ENCODE data around the gene UBXN10.
"Not testable (repeated sequence)": the region's sequence is repeated elsewhere in the genome, so short reads cannot be mapped to it uniquely, and the experiment has no call there.

The UBXN10 gene

DNA sequence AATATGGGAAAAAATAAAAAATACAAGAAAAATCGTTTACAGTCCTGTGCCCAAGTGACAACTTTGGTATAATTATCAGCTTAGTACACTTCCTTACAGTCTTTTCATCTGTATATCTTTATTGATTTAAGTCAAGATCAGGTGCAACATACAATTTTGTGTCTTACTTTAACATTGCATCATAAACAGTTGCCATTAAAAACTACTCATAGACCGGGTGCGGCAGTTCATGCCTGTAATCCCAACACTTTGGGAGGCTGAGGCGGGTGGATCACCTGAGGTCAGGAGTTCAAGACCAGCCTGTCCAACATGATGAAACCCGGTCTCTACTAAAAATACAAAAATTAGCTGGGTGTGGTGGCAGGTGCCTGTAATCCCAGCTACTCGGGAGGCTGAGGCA, 33.2 kb downstream of the UBXN10 start:
- H3K27me3 Mint-ChIP-seq = peaks cover 53% of the 10 kb centered on the region
- H3K27ac Mint-ChIP-seq; H3K36me3 Mint-ChIP-seq (ENCODE audit: low read depth); H3K4me1 Mint-ChIP-seq (ENCODE audit: low read depth); H3K9me3 Mint-ChIP-seq; H3K4me3 Mint-ChIP-seq: not testable (repeated sequence)

DNA sequence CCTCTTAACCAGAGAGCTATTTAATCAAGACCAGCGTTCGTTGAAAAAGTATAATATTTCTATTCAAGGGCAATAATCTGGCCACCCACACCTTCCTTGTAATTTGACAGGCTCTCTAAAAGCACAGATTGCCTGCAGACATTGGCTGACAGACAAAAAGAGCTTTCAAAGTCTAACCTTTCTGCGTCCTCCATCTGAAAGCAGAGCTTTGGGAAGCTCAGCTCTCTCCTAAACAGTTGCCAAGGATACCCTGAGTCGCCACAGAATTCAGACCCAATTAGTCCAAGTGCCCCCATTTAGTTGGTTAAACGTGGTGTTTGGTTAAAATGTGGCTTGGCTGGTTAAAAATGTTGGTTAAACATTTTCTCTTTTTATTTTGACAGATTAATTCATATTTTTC, 34.1 kb downstream of the UBXN10 start:
- H3K9me3 Mint-ChIP-seq = no peaks in the 10 kb centered on the region
- H3K4me1 Mint-ChIP-seq (ENCODE audit: low read depth) = no peaks in the 10 kb centered on the region
- H3K27me3 Mint-ChIP-seq = peaks cover 51% of the 10 kb centered on the region
- no peak overlapping the region for H3K27ac Mint-ChIP-seq
- H3K4me3 Mint-ChIP-seq = no peak overlapping the region
- H3K36me3 Mint-ChIP-seq (ENCODE audit: low read depth) = no peaks in the 10 kb centered on the region

DNA sequence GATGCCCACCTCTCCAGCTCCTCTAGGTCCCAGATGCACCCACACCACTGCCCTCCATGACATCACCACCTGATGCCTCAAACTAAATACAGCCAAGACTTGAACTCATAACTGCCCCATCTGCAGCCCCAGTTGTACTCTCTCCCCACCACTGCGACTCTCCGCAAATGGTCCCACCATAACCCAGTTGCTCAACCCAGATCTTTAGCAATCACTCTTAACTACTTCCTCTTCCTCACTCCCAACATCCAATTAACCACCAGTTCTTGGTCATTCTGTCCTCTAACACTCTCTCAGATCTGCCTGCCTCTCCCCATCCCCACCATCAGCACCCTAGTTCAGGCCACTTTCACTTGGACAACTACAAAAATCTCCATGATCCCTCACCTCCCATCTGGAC, 37.2 kb downstream of the UBXN10 start:
- H3K4me1 Mint-ChIP-seq (ENCODE audit: low read depth) = no peaks in the 10 kb centered on the region
- no peak overlapping the region for H3K27ac Mint-ChIP-seq
- no peaks in the 10 kb centered on the region for H3K9me3 Mint-ChIP-seq
- no peaks in the 10 kb centered on the region for H3K36me3 Mint-ChIP-seq (ENCODE audit: low read depth)
- no peak overlapping the region for H3K4me3 Mint-ChIP-seq
- H3K27me3 Mint-ChIP-seq = peaks cover 50% of the 10 kb centered on the region

DNA sequence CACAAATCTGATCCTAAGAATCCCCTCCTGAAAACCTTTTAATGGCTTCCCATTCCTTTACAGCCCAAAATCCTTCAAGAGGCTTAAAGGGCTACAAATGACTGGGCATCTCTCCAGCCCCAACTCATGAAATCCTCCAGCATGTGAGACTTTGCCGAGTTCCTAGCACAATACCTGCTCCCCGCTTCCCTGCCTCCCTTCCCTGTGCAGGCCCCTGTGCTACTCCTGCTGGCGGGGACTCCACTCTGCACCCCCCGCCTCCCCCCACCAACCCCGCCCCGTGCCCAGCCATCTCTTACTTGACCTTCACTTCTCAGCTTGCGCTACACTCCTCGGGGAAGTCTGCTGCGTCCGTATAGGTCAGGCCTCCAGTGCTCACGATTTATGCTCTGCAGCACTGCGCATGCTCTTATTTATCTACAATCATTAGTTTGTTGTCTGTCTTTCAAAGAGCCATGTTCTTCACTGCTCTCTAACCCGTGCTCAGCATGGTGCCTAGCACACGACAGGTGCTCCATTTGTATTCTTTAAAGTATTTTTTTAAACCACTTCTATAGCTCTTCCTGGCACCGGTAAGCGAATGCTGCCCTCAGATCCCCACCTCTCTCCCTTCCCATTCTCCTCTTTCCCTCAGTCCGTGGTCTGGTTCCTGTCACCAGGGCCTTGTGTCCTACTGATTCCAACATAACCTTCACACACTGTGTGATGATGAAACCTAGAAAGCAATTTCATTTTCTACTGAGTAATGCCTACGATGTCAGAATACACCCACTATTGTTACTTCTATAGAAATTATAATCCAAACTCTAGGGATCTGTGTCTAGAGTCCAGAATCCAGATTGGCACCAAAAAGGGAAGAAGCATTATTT, 37.9 kb downstream of the UBXN10 start:
- Mint-ChIP-seq H3K27ac (no peak overlapping the region), H3K4me3 (no peak overlapping the region), H3K9me3 (no peaks in the 10 kb centered on the region), H3K27me3 (peaks cover 50% of the 10 kb centered on the region), H3K36me3 (ENCODE audit: low read depth) (no peaks in the 10 kb centered on the region), H3K4me1 (ENCODE audit: low read depth) (no peaks in the 10 kb centered on the region)

DNA sequence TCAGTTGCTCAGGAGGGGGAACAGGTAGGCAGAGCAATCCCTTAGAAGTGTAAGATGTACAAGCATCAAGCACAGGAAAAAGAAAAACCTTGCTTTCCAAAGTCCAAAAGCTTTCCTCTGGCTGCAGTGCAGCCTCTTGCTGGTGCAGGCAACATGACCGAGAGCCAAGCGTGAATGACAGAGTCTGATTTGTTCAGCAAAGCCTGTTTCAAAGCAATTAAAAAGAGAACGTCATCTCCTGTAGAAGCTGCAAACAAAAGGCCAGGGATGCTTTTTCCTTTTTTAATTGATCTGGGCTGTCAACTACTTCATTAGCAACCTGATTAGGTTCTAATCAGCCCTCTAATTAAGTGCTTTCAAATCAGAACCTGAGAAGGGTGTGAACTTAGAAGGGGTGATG, 38.6 kb downstream of the UBXN10 start:
- no peaks in the 10 kb centered on the region for H3K36me3 Mint-ChIP-seq (ENCODE audit: low read depth)
- no peak overlapping the region for H3K27ac Mint-ChIP-seq
- peaks cover 50% of the 10 kb centered on the region for H3K27me3 Mint-ChIP-seq
- no peak overlapping the region for H3K4me3 Mint-ChIP-seq
- no peaks in the 10 kb centered on the region for H3K9me3 Mint-ChIP-seq
- H3K4me1 Mint-ChIP-seq (ENCODE audit: low read depth) = no peaks in the 10 kb centered on the region

DNA sequence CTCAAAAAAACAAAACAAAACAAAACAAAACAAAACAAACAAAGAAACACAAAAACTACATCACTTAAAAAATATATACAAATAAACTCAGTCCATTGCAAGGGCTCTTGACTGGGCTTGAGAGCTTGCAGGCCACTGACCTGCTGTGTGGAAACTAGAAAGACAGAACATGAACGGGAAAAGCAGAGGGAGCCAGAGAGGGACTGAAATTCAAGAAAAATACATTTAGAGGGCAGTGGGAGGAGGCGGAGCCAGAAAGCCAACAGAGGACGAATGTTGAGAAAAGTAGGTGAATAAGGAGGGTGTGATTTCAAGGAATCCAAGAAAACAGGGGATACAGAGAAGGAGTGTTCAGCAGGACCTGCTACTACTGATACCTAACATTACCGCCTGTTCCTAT, 41.8 kb downstream of the UBXN10 start:
- H3K27ac Mint-ChIP-seq = no peak overlapping the region
- no peak overlapping the region for H3K4me3 Mint-ChIP-seq
- H3K36me3 Mint-ChIP-seq (ENCODE audit: low read depth) = no peaks in the 10 kb centered on the region
- peaks cover 49% of the 10 kb centered on the region for H3K27me3 Mint-ChIP-seq
- no peaks in the 10 kb centered on the region for H3K4me1 Mint-ChIP-seq (ENCODE audit: low read depth)
- H3K9me3 Mint-ChIP-seq = no peaks in the 10 kb centered on the region

DNA sequence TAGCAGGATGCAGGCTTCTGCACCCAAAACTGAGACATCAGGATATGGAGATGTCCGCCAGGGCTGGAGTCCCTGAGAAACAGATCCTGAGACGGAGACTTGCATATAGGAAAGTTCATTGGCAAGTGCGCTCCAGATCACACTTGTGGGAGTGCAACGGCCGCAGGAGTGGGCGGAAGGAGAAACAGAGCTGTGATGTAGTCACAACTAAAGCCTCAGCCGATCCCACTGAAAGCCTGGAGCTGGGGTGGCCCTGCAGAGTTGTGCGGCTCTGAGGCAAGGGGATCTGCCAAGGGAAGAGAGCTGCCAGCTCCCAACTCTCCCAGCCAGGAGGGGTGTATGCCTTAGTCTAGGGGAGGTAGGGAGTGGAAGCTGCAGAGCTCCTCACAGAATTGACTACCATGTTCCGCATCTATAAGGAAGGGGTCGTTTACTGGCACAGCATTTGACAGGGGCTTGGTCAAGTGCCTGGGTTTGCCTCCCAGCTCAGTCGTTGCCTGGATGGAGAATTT, 42.5 kb downstream of the UBXN10 start:
- no peaks in the 10 kb centered on the region for H3K9me3 Mint-ChIP-seq
- H3K27ac Mint-ChIP-seq = no peak overlapping the region
- H3K4me3 Mint-ChIP-seq = no peak overlapping the region
- no peaks in the 10 kb centered on the region for H3K36me3 Mint-ChIP-seq (ENCODE audit: low read depth)
- H3K4me1 Mint-ChIP-seq (ENCODE audit: low read depth) = no peaks in the 10 kb centered on the region
- H3K27me3 Mint-ChIP-seq = peaks cover 49% of the 10 kb centered on the region

DNA sequence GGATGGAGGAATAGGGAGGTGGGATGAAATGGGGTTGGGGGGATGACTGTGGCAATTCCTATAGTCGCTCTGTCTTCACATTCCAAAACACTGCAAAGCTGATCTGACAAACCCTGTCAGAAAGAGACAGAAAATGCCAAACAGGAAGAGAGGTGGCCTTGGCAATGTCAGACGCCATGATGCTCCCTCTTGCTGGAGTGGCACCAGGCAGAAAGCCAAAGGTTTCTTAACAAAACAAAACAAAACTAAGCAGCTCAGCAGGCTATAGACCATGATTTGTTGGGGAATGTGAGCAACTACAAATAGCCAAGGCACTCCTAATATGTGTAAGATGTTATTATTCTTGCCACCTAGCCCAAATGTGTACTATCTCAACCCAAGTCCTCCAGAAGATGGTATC, 43.3 kb downstream of the UBXN10 start:
- H3K4me1 Mint-ChIP-seq (ENCODE audit: low read depth) = no peaks in the 10 kb centered on the region
- H3K27ac Mint-ChIP-seq = no peak overlapping the region
- no peak overlapping the region for H3K4me3 Mint-ChIP-seq
- no peaks in the 10 kb centered on the region for H3K9me3 Mint-ChIP-seq
- H3K27me3 Mint-ChIP-seq = peaks cover 51% of the 10 kb centered on the region
- no peaks in the 10 kb centered on the region for H3K36me3 Mint-ChIP-seq (ENCODE audit: low read depth)

DNA sequence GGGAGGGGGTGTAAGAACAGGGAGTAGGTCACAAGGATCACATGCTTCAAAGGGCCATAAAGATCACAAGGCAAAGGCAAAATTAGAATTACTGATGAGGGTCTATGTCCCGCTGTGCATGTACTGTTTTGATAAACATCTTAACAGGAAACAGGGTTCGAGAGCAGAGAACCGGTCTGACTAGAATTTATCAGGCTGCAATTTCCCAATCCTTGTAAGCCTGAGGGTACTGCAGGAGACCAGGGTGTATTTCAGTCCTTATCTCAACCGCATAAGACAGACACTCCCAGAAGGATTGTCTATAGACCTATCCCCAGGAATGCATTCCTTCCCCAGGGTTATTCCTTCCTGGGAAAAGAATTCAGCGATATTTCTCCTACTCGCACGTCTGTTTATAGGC, 46.7 kb downstream of the UBXN10 start:
- peaks cover 43% of the 10 kb centered on the region for H3K27me3 Mint-ChIP-seq
- H3K27ac Mint-ChIP-seq; H3K36me3 Mint-ChIP-seq (ENCODE audit: low read depth); H3K4me3 Mint-ChIP-seq; H3K9me3 Mint-ChIP-seq; H3K4me1 Mint-ChIP-seq (ENCODE audit: low read depth): not testable (repeated sequence)

DNA sequence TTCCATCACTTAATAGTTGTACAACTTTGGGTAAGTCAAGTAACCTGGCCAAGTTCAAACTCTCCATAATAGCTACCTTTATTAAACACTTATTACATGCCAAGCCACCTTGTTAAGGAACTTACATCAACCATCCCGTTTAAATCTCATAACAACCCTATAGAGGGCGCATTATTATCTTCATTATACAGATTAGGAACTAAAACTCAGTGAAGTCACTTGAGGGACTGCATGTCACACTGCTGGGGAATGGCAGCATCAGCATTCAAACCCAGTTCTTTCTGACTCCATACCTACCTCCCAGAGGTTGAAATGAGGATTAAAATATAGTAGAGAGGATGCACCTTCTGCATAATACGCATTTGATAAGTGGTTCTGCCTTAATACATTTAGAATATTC, 47.5 kb downstream of the UBXN10 start:
- Mint-ChIP-seq H3K4me3 (no peak overlapping the region), H3K27me3 (peaks cover 44% of the 10 kb centered on the region), H3K27ac (no peak overlapping the region), H3K9me3 (no peaks in the 10 kb centered on the region), H3K4me1 (ENCODE audit: low read depth) (no peaks in the 10 kb centered on the region), H3K36me3 (ENCODE audit: low read depth) (no peaks in the 10 kb centered on the region)

DNA sequence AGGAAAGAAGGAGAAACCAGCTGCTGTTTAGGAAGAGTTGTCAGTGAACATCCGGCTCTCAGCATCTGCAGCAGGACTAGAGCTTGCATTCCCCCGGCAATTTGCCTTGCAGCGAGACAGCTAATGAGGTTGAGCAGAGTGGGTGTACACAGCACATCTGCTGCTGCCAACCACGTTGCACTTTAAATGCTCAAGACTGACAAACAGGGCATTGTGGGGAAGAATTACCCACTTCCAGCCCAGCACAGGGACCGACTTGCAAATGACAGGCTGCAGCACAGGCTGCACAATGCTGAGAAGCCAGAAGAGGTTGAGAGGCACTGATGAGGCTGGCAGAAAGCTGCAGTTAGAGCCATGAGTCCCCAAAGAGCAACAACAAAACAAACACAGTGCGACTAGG, 48.0 kb downstream of the UBXN10 start:
- H3K9me3 Mint-ChIP-seq = no peaks in the 10 kb centered on the region
- H3K27me3 Mint-ChIP-seq = peaks cover 44% of the 10 kb centered on the region
- no peaks in the 10 kb centered on the region for H3K36me3 Mint-ChIP-seq (ENCODE audit: low read depth)

DNA sequence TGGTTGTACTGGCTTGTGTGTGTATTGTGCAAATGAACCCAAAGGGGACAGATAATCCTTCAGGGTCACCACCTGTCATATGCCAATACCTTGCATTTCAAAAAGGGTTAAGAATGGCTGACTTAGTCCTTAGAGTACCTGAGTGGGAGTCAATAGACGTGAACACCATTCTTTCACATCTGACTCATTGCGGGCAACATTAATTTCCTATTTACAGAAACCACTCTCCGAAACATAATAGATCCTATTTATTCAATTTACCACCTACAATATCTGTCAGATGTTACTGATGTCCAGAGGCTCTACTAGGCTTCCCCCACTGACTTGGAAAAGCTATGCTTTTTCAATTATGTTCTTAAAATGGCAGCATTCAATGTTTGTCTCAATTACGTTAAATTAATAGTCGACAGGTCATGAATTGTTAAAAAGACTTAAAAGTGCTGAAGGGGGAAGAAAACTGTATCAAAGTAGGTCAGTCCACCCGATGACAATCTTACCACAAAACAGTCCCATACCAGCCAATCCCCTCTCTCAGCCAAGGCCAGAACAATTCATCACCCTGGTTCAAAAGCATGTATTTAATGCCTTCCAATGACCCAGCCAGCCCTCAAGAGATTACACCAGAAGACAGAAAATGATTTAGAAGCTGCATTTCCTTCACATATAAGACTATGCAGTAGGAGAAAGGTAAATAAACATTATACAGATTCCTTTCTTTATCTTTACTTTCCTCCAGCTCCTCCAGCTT, 49.1 kb downstream of the UBXN10 start:
- Mint-ChIP-seq H3K4me1 (ENCODE audit: low read depth) (no peaks in the 10 kb centered on the region), H3K4me3 (no peak overlapping the region), H3K27ac (no peak overlapping the region), H3K9me3 (no peaks in the 10 kb centered on the region), H3K27me3 (peaks cover 47% of the 10 kb centered on the region), H3K36me3 (ENCODE audit: low read depth) (no peaks in the 10 kb centered on the region)

More for the DNA sequence above, 48.0 kb downstream of the UBXN10 start:
- H3K27ac Mint-ChIP-seq = no peak overlapping the region
- no peak overlapping the region for H3K4me3 Mint-ChIP-seq
- H3K4me1 Mint-ChIP-seq (ENCODE audit: low read depth) = no peaks in the 10 kb centered on the region

DNA sequence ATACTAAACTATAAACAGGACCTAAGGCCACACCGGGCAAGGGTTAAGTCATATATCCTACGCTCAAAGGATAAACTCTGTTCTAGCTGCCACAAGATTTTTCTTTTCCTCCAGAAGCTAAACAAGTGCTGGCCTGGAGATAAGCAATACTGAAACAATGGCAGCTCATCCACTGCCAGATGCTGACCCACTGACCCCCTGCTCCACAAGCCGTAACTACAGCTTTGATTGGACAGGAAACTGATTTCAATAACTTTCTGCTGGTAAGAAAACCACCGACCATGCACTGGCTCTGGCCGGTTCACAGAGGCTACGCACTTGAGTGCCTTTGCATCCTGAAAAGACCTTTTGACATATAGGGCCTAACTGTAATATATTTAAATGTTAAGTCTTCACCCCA, 51.8 kb downstream of the UBXN10 start:
- Mint-ChIP-seq H3K27me3 (peaks cover 52% of the 10 kb centered on the region), H3K9me3 (no peaks in the 10 kb centered on the region), H3K4me3 (no peak overlapping the region), H3K36me3 (ENCODE audit: low read depth) (no peaks in the 10 kb centered on the region), H3K27ac (no peak overlapping the region), H3K4me1 (ENCODE audit: low read depth) (no peaks in the 10 kb centered on the region)

DNA sequence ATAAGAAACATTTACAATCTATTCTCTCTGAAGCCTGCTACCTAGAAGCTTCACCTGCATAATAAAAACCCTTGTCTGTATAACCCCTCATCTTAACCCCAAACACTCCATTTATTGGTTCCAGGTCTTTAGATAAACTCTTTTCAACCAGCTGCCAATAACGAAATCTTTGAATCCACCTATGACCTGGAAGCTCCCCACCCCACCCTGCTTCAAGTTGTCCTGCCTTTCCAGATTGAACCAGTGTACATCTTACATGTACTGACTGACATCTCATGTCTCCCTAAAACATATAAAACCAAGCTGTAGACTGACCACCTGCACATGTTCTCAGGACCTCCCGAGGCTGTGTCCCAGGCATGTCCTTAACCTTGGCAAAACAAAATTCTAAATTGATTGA, 54.1 kb downstream of the UBXN10 start:
- H3K27ac Mint-ChIP-seq = no peak overlapping the region
- H3K9me3 Mint-ChIP-seq = no peaks in the 10 kb centered on the region
- H3K4me3 Mint-ChIP-seq = no peak overlapping the region
- peaks cover 36% of the 10 kb centered on the region for H3K27me3 Mint-ChIP-seq
- no peaks in the 10 kb centered on the region for H3K36me3 Mint-ChIP-seq (ENCODE audit: low read depth)
- no peaks in the 10 kb centered on the region for H3K4me1 Mint-ChIP-seq (ENCODE audit: low read depth)

DNA sequence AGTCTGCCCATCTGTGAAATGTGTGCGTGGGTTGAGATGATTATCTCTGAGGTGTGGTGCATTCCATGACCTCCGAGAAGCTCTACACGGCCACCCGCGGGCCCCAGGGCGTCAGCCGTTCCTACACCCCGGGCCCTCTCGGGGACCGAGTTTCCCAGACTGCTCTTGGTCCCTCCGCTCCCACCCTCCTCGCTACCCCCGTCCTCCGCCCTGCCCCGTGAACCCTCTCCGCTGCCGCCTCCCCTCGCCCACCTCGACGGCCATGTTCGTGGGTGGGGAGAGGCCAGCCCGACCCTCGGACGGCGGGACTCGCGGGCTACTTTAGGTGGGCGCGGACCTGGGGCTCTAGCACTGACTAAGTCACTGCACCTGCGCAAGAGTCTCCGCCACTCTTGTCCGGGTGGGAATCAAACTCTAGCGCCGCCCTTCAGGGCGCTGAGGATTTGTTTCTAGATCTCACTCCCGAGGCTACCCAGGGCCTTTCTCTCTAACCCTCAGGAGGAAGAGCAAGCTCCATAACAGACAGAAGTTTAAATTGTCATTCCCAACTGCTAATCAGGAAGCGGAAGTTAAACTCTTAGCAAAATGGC, 57.1 kb downstream of the UBXN10 start:
- peaks cover 5% of the 10 kb centered on the region for H3K4me1 Mint-ChIP-seq (ENCODE audit: low read depth)
- H3K4me3 Mint-ChIP-seq = no peak overlapping the region
- no peaks in the 10 kb centered on the region for H3K36me3 Mint-ChIP-seq (ENCODE audit: low read depth)
- H3K27me3 Mint-ChIP-seq = peaks cover 37% of the 10 kb centered on the region
- peaks cover 3% of the 10 kb centered on the region for H3K9me3 Mint-ChIP-seq
- H3K27ac Mint-ChIP-seq = no peak overlapping the region
